ENCODE results near the gene FAM240B. TPM values are rescaled to one million over a fixed set of nuclear protein-coding genes. Genes with fewer than 3 reads are reported as not detected.

The FAM240B gene
- total RNA-seq, 1 donor from 2014 or later, result not detected

GRCh38 chr9:38689678-38690077 lies 30.3 kb downstream of the FAM240B start:
- no peaks in the 10 kb centered on the region for H3K36me3 ChIP-seq (ENCODE audit: control insufficient read depth, insufficient read depth, low read length)
- H3K4me3 ChIP-seq (ENCODE audit: low read depth, low read length), result no peak overlapping the region
- H3K27me3 ChIP-seq (ENCODE audit: control insufficient read depth, insufficient read depth, low read length), result no peaks in the 10 kb centered on the region
- TF ChIP-seq CTCF (IDR thresholded peaks at IDR 0.05; ENCODE audit: insufficient read depth, low read length, poor library complexity, severe bottlenecking), result no peak
- DNase-seq (ENCODE audit: low read depth), result no peak

- no peak for DNase-seq (ENCODE audit: low read depth)
- H3K36me3 ChIP-seq (ENCODE audit: control insufficient read depth, insufficient read depth, low read length), result no peaks in the 10 kb centered on the region
- H3K27me3 ChIP-seq (ENCODE audit: control insufficient read depth, insufficient read depth, low read length), result no peaks in the 10 kb centered on the region
- peak overlapping the region; percentile 26 for H3K4me3 ChIP-seq (ENCODE audit: low read depth, low read length)
- TF ChIP-seq CTCF (IDR thresholded peaks at IDR 0.05; ENCODE audit: insufficient read depth, low read length, poor library complexity, severe bottlenecking), result no peak
These were observed 31.9 kb downstream of the FAM240B start for GRCh38 chr9:38687992-38688391.

GRCh38 chr9:38687389-38687842 lies 32.5 kb downstream of the FAM240B start:
- Histone ChIP-seq H3K27me3 (ENCODE audit: control insufficient read depth, insufficient read depth, low read length) (no peaks in the 10 kb centered on the region), H3K36me3 (ENCODE audit: control insufficient read depth, insufficient read depth, low read length) (no peaks in the 10 kb centered on the region), H3K4me3 (ENCODE audit: low read depth, low read length) (peak overlapping the region; percentile 26)
- peak; percentile 31 for DNase-seq (ENCODE audit: low read depth)
- TF ChIP-seq CTCF (IDR thresholded peaks at IDR 0.05; ENCODE audit: insufficient read depth, low read length, poor library complexity, severe bottlenecking), result no peak

- Histone ChIP-seq H3K36me3 (ENCODE audit: control insufficient read depth, insufficient read depth, low read length) (no peaks in the 10 kb centered on the region), H3K4me3 (ENCODE audit: low read depth, low read length) (no peak overlapping the region), H3K27me3 (ENCODE audit: control insufficient read depth, insufficient read depth, low read length) (no peaks in the 10 kb centered on the region)
- no peak for TF ChIP-seq CTCF (IDR thresholded peaks at IDR 0.05; ENCODE audit: insufficient read depth, low read length, poor library complexity, severe bottlenecking)
- DNase-seq (ENCODE audit: low read depth), result no peak
These were observed 33.0 kb downstream of the FAM240B start for GRCh38 chr9:38686933-38687332.

- Histone ChIP-seq H3K27me3 (ENCODE audit: control insufficient read depth, insufficient read depth, low read length) (no peaks in the 10 kb centered on the region), H3K4me3 (ENCODE audit: low read depth, low read length) (no peak overlapping the region), H3K36me3 (ENCODE audit: control insufficient read depth, insufficient read depth, low read length) (no peaks in the 10 kb centered on the region)
- TF ChIP-seq CTCF (IDR thresholded peaks at IDR 0.05; ENCODE audit: insufficient read depth, low read length, poor library complexity, severe bottlenecking), result no peak
- no peak for DNase-seq (ENCODE audit: low read depth)
These were observed 34.4 kb downstream of the FAM240B start for GRCh38 chr9:38685535-38685934.

GRCh38 chr9:38683336-38683735 lies 36.6 kb downstream of the FAM240B start:
- no peak for DNase-seq (ENCODE audit: low read depth)
- Histone ChIP-seq H3K36me3 (ENCODE audit: control insufficient read depth, insufficient read depth, low read length) (no peaks in the 10 kb centered on the region), H3K4me3 (ENCODE audit: low read depth, low read length) (no peak overlapping the region), H3K27me3 (ENCODE audit: control insufficient read depth, insufficient read depth, low read length) (no peaks in the 10 kb centered on the region)
- no peak for TF ChIP-seq CTCF (IDR thresholded peaks at IDR 0.05; ENCODE audit: insufficient read depth, low read length, poor library complexity, severe bottlenecking)

Measured in kidney epithelial cell (primary cell).